GM23248 (cell line): ENCODE measurements around the gene LYPD6B.

Source experiments
- EZH2 ChIP-seq: fragments of 200-600 bp; sonication (generic); IDR thresholded peaks from 2 replicates; pipeline ENCODE4 v1.6.1; 2018; ENCODE audit warnings: antibody characterized with exemption, mild to moderate bottlenecking; ENCODE audit not compliant: insufficient read depth, poor library complexity, severe bottlenecking
- EZH2phosphoT487 ChIP-seq: fragments of 200-600 bp; sonication (generic); IDR thresholded peaks from 2 replicates; pipeline ENCODE4 v1.6.1; 2018; ENCODE audit warnings: antibody characterized with exemption, moderate library complexity, mild to moderate bottlenecking, low read depth; ENCODE audit not compliant: insufficient read depth

DNA sequence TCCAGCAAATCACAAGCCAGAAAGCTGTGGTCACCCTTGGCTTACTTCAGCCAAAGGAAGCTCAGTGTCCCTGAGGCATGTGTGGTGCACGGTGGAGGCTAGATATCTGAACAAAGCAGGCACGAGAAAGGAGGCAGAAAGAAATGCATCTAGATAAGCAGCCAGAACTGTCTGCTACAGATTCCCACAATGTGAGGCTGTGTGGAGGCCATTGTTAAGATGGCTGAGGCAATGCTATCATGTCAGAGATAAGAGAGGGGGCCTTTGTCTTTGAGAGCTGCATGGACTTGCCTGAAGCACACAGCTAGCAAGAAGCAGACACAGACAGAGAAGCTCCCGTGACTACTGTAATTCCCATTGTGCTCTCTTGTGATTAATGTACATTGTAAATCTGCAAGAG lies 181.4 kb downstream of the LYPD6B start:
- TF ChIP-seq EZH2: no peak
- TF ChIP-seq EZH2phosphoT487: no peak
